Head of caudate nucleus (tissue), 42 donors: ENCODE measurements around the gene MATN4.
A peak's percentile ranks its signal among the peaks of the same experiment; 100 is the strongest.

Source experiments
- DNase-seq, 42 donors: peaks; one replicate each; pipeline versions ENCODE4 v3.0.0 to v3.0.0-alpha.2; 2020 to 2021; ENCODE audit warnings: mixed read lengths in 7 of 42
- intact Hi-C: fragments of 100-400 bp; cut with DNase I; formaldehyde crosslinking; loops from one replicate; pipeline ENCODE4 v1.15.0; 2022

The MATN4 gene

DNA sequence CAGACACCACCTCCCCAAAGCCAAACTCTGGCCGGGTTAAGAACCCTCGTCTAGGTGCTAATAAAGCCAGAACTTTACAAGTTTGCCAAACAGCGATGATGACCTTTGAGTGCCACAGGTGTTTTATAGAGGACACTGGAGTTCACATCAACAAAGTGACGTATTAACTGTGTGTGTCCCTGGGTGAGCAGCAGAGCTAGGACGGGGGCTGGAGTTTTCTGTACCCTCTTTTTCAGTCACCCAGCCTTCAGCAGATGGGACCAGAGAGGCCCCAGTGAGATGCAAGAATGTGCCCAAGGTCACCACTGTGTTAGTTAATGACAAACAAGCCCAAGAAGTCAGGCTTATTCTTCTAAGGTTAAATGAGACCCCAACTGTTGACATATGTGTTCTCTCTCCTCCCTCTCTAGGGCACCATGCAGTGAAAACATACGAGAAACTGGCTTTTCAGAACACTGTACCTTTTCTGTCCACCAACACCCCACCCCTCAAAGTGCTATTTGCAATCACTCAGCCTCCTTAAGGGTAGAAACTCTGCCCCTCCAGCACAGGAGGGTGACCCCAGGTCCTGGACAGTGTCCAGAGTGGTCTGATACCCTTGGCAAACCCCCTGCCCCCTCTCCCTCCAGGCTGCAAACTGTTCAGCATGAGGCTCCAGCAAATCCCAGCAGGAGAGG is 34.9 kb upstream of the MATN4 start:
- intact Hi-C loops: no loop called here
- no peak for DNase-seq

DNA sequence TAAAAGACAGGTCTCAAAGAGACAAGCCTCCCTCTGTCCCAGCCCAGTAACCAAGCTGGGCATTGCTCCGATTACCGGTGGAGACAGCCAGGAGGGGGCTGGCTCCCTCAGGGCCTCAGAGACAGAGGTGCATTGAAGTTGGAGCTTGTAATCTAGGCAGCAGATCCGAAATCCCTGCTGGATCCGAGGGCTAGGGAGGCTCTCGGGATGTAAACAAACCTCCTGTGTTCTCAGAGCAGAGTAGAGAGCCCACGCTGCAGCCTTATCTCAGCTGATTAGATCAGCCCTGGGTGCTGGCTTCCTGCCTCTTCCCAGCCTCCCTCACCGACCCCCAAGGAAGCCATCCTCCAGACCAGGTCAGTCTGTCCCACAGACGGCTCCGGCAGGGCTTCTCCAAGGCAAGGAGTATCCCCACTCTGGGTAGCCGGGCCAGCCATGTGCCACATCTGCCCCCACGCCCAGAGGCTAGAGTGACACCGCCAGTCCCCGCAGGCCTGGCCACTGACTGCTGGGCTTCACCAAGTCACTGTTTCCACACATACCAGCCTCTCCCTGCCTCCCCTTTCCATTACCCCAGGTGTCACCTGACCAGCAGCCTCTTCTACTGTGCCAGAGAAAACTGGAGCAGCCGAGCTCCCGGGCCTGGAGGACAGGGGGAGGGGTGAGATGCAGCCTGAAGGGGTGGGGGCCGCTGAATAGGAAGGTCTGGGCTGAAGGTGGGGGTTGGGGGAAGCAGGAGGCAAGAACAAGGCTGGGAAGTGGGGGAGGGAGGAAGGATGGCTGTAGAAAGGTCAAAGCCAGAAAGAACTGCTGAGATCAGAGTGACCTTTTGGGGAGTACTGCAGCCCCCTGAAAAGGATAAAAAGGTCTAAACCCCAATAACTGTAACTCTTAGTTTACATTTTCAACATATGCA is 34.1 kb upstream of the MATN4 start:
- peak in 36 of 42 donors; percentile 19 to 76 (median 44) for DNase-seq
- intact Hi-C loops: no loop called here

GRCh38 chr20:45341579-45341938 is 33.5 kb upstream of the MATN4 start:
- no peak for DNase-seq
- intact Hi-C loops: no loop called here

- intact Hi-C loops: no loop called here
- no peak for DNase-seq
Observed at GRCh38 chr20:45340951-45341350, 32.9 kb upstream of the MATN4 start.

DNA sequence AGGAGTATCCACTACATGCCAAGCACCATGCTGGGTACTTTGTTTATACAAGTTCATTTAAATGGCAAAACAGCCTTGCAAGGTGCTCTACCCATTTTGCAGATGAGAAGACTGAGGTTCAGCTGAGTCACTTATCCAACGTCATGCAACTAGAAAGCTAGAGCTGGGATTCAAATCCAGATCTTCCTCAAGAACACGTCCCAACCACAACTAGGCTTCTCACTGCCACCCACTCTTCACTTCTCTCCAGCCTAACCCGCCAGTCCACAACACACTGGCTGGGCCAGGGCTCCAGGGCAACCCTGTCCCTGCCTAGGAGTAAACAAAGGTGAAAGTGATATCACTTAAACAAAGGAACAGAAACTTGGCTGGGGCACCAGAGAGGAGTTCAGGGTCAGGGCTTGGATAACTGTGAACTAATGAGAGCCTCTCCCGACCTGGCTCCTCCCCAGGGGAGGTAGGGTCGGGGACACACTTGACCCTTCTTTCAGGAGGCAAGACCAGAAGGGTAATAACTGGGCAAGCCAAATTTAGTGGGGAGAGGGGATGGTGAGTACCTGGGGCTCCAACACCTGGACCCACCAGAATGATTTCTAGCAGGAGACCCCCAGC is 32.2 kb upstream of the MATN4 start:
- DNase-seq: no peak
- intact Hi-C loops: no loop called here

DNA sequence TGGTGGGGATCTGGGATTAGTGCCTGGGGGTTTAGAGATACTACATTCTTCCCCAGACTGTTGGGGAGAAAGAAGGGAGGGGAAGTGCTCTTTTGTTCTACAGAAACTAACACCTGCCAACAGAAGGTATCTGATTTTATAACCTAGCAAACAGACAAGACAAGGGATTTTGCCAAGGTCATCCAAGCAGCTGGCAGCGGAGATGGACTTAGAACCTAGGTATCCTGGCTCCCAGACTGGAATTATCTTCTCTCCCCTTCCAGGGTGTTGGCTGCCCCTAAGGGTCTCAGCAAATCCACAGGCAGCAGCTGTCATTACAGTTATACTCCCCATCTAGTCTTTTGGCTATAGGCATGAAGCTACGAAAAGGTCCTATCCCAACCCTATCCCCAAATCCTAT is 31.7 kb upstream of the MATN4 start:
- intact Hi-C loops: no loop called here
- DNase-seq: no peak

GRCh38 chr20:45339084-45339483 is 31.0 kb upstream of the MATN4 start:
- intact Hi-C loops: no loop called here
- DNase-seq: no peak

- DNase-seq: no peak
- intact Hi-C loops: no loop called here
Observed at GRCh38 chr20:45338121-45339030, 30.3 kb upstream of the MATN4 start.

- peak in 1 of 42 donors; percentile 20 for DNase-seq
- intact Hi-C loops: no loop called here
Observed at GRCh38 chr20:45337367-45338120, 29.4 kb upstream of the MATN4 start.

DNA sequence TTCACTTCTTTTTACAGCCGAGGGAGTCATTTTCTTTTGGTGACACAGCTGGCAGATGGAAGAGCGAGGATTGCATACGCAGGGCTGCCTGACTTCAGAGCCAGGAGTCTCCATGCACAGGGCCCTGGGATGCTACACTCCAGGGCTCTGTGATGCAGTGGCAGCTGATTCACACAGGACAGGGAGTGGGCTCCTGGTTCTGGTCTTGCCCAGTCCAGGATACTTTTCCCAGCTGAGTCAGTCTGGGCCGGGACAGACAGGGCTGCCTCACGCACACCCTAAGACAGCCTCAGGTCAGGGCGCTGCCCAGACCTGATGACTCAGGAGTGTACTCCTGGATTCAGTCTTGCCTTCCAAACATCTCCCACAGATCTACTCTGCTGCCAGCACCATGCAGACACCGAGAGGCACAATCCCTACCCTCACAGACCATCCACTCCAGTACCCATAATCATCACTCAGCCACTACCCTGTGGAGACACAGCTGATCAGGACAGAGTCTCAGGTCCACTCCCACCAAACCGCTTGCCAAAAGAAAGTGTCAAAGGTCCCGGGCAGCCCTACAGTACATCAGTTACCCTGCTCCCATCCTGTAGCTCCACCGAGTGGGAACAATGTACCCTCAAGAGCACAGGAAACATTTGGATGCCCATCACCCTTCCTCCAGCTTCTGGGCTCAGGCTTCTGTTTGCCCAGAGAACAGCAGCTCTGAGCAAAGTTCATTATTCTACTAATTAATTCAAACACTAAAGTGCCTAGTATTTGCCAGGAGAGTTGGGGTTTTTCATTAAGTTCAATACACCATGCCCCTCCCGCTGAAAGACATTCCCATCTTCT is 28.6 kb upstream of the MATN4 start:
- intact Hi-C loops: no loop called here
- DNase-seq: peak in 9 of 42 donors; percentile 19 to 71 (median 34)

DNA sequence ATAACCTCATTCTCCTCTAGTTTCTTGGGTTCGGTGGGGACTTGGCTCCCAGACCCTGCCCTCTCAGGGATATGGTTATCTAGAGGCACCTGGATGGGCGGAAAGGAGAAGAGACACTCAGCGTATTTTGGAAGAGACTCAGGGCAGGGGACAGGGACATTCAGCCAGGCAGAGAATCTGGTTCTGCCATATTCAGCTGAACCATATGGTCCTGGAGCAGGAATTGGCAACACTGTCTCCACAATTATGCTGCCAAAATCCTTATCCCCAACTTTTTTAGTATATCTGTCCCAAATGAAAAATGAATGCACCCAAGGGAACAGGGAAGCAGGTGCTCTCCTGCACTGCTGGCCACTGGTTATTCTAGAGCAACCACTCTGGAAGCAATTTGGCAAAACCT is 22.4 kb upstream of the MATN4 start:
- no peak for DNase-seq
- intact Hi-C loops: no loop called here

GRCh38 chr20:45329497-45330319 is 21.6 kb upstream of the MATN4 start:
- no peak for DNase-seq
- intact Hi-C loops: no loop called here

DNA sequence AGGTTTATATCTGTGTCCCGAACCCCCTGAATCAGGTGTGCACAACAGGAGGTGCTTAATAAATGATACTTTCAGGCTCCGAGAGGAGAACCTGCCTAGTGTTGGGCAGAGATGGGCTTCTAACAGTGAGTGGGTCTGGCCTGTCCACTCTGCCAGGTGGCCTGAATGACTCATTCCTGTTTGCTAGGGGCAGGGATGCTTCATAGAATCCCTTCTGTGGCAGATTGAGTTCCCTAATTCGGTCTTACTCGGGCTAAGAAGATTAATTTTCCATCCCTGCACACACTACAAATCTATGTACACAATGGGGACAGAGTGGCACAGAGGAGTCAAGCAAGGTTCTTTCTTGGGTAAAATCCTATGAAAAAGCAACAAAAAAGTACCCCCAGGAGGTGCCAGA is 20.4 kb upstream of the MATN4 start:
- no peak for DNase-seq
- intact Hi-C loops: no loop called here

DNA sequence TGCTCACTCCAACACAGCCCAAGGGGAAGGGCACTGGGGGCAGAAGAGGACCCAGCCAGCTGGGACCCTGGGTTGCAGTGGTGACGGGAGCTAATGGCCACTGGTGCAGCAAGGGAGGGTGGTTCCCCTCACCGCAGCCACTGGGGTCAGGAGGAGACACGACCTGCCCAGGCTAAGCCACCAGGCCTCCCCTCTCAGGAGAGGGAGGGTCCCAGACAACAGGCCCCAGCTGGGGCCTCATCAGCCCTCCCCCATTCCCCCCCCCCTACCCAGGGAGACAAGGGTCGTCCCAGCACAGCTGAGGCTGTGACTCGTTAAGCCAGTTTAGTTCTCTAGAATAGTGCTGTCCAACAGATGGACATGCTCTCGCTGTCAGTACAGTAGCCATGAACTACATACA is 17.3 kb upstream of the MATN4 start:
- intact Hi-C loops: no loop called here
- DNase-seq: no peak

DNA sequence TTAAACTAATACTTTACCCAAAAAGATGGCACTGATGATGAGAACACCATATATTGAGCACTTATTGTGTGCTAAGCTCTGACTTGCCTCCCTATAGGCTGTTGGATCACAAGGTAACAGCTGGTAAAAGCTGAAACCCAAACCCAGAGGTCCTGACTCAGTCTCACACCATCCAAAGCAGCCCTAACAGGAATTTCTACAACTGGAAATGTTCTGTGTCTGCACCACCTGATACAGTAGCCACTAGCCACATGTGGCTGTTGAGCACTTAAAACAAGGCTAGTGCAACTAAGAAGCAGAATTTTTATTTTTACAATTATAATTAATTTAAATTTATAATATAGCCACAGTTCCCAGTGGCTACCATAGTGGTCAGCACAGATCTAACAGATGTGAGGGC is 15.6 kb upstream of the MATN4 start:
- intact Hi-C loops: loop anchor here (5.0 kb wide), 1 partner anchor 449 kb away; no protein-coding TSS in a partner anchor
- no peak for DNase-seq

GRCh38 chr20:45322952-45323383 is 14.9 kb upstream of the MATN4 start:
- DNase-seq: peak in 39 of 42 donors; percentile 36 to 81 (median 66)
- intact Hi-C loops: loop anchor here (5.0 kb wide), 1 partner anchor 449 kb away; no protein-coding TSS in a partner anchor
